ENCODE measurements around the gene HPSE2.

- TF ChIP-seq ZNF8 (CRISPR knock-in tag; IDR thresholded peaks at IDR 0.05) (no peak), ZNF565 (CRISPR knock-in tag; conservative IDR thresholded peaks at IDR 0.05; ENCODE audit: low read depth) (no peak)
These were observed 821.1 kb downstream of the HPSE2 start for GRCh38 chr10:98414578-98414931.
